MM.1S (cell line): ENCODE data around the gene CDH4.

Experiments
- DNase-seq: peaks from one replicate; pipeline ENCODE4 v3.0.0-alpha.2; 2015
- H2AFZ ChIP-seq: fragments of 300-600 bp; sonication (generic); 2 replicates; pipeline ENCODE4 v1.6.0; 2016; ENCODE audit warnings: antibody characterized with exemption, low read length
- H3F3A ChIP-seq: fragments of 300-600 bp; sonication (generic); 2 replicates; pipeline ENCODE4 v1.6.1; 2016; ENCODE audit warnings: mild to moderate bottlenecking, antibody characterized with exemption, low read length, moderate library complexity, mixed read lengths; ENCODE audit not compliant: insufficient read depth
- H3K27ac ChIP-seq: fragments of 300-600 bp; sonication (generic); 2 replicates; pipeline ENCODE4 v1.5.1; 2016; ENCODE audit warnings: mild to moderate bottlenecking, low read length
- H3K27me3 ChIP-seq: fragments of 300-600 bp; sonication (generic); replicated peaks from 2 replicates; pipeline ENCODE4 v1.6.0; 2016; ENCODE audit warnings: low read length; ENCODE audit not compliant: insufficient read depth
- H3K36me3 ChIP-seq: fragments of 300-600 bp; sonication (generic); replicated peaks from 2 replicates; pipeline ENCODE4 v1.6.1; 2016; ENCODE audit warnings: mild to moderate bottlenecking, low read length, mixed read lengths; ENCODE audit not compliant: insufficient read depth
- H3K4me1 ChIP-seq: fragments of 300-600 bp; sonication (generic); 2 replicates; pipeline ENCODE4 v1.6.1; 2016; ENCODE audit warnings: low read length, mixed read lengths
- H3K4me2 ChIP-seq: fragments of 300-600 bp; sonication (generic); 2 replicates; pipeline ENCODE4 v1.6.0; 2016; ENCODE audit warnings: low read depth, low read length
- H3K4me3 ChIP-seq: fragments of 300-600 bp; sonication (generic); 2 replicates; pipeline ENCODE4 v1.5.1; 2016; ENCODE audit warnings: low read length, mixed read lengths
- H3K79me2 ChIP-seq: fragments of 300-600 bp; sonication (generic); 2 replicates; pipeline ENCODE4 v1.6.1; 2016; ENCODE audit warnings: mixed run types, low read length, mixed read lengths
- H3K9ac ChIP-seq: fragments of 300-600 bp; sonication (generic); 2 replicates; pipeline ENCODE4 v1.6.1; 2016; ENCODE audit warnings: low read length, mixed read lengths
- H3K9me2 ChIP-seq: fragments of 300-600 bp; sonication (generic); replicated peaks from 2 replicates; pipeline ENCODE4 v1.6.1; 2016; ENCODE audit warnings: mild to moderate bottlenecking, low read length, mixed read lengths; ENCODE audit not compliant: insufficient read depth
- H3K9me3 ChIP-seq: fragments of 300-600 bp; sonication (generic); replicated peaks from 2 replicates; pipeline ENCODE4 v1.6.1; 2016; ENCODE audit warnings: mild to moderate bottlenecking, low read length, mixed read lengths; ENCODE audit not compliant: insufficient read depth
- H4K20me1 ChIP-seq: fragments of 300-600 bp; sonication (generic); 2 replicates; pipeline ENCODE4 v1.6.1; 2016; ENCODE audit warnings: mild to moderate bottlenecking, low read length, moderate library complexity, mixed read lengths; ENCODE audit not compliant: insufficient read depth
- EZH2 ChIP-seq: fragments of 300-600 bp; sonication (generic); optimal IDR thresholded peaks from 2 replicates; pipeline ENCODE3; 2017; ENCODE audit warnings: low read depth, mild to moderate bottlenecking, antibody characterized with exemption, low read length, mixed read lengths
- EZH2phosphoT487 ChIP-seq: fragments of 300-600 bp; sonication (generic); IDR thresholded peaks from 2 replicates; pipeline ENCODE4 v1.6.1; 2018; ENCODE audit warnings: antibody characterized with exemption, low read length
- TF ChIP-seq, protein P1 (sequence below): fragments of 300-600 bp; sonication (generic); IDR thresholded peaks from 2 replicates; pipeline ENCODE4 v1.5.1; 2016; ENCODE audit warnings: antibody characterized with exemption, low read length, mixed read lengths

Gene CDH4

DNA sequence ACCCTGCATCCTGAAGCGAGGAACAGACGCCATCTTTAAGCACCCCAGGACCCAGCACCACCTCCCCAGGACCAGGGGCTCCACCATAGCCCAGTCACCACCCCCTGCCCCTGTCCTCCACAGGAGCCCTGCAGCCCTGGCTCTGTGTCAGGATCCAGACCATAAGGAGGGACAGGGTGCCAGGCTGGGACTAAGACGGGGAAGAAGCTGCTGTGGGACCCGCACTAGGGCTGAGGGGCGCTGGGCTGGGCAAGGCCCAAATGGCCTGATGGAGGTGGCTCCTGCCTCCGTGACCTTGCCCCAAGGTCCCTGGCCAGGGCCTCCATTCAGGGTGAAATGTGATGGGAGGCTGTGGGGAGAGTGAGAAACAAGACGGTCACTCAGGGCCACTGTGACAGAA lies 428.0 kb downstream of the CDH4 start:
- H3K79me2 ChIP-seq: no peaks in the 10 kb centered on the region
- no peak overlapping the region for H3K27ac ChIP-seq
- H3K9me2 ChIP-seq: no peaks in the 10 kb centered on the region
- no peaks in the 10 kb centered on the region for H3K36me3 ChIP-seq
- no peak overlapping the region for H3K4me2 ChIP-seq
- peaks cover 72% of the 10 kb centered on the region for H3K27me3 ChIP-seq
- H3K4me3 ChIP-seq: no peak overlapping the region
- H3K9me3 ChIP-seq: no peaks in the 10 kb centered on the region
- no peaks in the 10 kb centered on the region for H3K4me1 ChIP-seq
- no peak for TF ChIP-seq EZH2phosphoT487
- no peak overlapping the region for H2AFZ ChIP-seq
- no peaks in the 10 kb centered on the region for H3F3A ChIP-seq
- H3K9ac ChIP-seq: no peak overlapping the region
- no peaks in the 10 kb centered on the region for H4K20me1 ChIP-seq
- DNase-seq: no peak

DNA sequence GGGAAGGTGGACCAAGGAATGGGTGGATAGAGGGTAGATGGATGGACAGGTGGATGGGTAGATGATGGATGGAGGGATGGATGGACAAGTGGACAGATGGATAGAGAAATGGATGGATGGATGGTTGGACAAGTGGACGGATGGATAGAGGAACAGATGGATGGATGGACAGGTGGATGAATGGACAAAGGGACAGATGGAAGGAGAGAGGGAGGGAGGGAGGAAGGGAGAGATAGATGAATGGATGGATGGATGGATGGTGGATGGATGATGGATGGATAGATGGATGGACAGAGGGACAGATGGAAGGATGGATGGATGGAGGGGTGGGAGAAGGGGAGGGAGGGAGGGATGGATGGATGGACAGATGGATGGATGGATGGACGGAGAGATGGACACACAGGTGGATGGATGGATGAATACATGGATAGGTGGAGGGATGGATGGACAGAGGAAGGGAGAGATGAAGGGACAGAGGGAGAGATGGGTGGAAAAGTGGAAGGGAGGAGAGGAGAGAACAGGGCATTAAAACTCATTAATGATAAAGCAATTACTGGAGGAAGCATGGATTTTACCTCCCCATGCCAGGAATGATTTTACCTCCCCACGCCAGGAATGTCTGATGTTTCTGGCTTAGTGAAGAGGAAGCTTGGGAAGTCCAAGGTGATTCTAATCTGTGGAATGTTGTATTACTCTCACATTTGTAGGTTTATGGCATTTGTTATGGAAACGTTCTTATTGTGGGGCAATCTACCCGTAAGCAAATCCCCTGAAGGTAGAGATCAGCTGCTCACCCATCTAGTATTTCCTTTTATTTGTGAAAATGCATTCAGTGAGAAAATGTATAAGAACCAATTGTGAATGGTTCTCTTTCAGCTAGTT lies 430.3 kb downstream of the CDH4 start:
- Histone ChIP-seq H2AFZ (no peak overlapping the region), H3K27me3 (peaks cover 82% of the 10 kb centered on the region)
- TF ChIP-seq, protein P1, sequence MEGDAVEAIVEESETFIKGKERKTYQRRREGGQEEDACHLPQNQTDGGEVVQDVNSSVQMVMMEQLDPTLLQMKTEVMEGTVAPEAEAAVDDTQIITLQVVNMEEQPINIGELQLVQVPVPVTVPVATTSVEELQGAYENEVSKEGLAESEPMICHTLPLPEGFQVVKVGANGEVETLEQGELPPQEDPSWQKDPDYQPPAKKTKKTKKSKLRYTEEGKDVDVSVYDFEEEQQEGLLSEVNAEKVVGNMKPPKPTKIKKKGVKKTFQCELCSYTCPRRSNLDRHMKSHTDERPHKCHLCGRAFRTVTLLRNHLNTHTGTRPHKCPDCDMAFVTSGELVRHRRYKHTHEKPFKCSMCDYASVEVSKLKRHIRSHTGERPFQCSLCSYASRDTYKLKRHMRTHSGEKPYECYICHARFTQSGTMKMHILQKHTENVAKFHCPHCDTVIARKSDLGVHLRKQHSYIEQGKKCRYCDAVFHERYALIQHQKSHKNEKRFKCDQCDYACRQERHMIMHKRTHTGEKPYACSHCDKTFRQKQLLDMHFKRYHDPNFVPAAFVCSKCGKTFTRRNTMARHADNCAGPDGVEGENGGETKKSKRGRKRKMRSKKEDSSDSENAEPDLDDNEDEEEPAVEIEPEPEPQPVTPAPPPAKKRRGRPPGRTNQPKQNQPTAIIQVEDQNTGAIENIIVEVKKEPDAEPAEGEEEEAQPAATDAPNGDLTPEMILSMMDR: no peak
- no peak for TF ChIP-seq EZH2
- no peak for TF ChIP-seq EZH2phosphoT487

DNA sequence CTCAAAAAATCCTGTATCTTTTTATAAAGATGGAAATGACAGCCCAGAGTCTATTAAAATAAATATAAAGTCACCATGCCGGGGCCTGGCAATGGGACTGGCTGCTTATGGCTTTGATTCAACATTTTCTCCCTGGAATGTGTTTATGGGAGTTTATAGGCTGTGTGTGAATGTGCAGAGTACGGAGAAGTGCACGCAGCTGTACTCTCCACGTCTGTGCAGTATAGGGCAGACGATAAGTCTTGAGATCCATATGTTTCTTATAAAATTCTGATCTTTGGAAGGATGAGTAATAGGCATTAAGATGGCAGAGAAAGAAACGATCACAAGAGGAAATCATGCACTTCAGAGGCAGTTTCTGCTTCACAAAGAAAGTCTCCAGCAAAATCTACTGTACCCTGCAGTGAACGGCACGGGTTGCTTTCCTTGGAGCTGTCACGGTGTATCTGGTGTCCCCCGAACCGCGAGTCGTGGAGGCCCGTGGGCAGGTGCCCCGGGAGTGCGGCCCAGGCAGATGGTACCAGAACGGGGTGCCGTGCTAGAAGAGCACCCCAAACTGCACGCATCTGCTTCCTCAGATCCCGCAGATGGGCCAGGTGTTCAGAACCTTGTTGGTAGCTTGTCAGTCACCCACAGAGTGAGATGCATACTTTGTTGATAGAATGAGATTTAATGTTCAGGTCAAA lies 431.1 kb downstream of the CDH4 start:
- H3K9me2 ChIP-seq: no peaks in the 10 kb centered on the region
- TF ChIP-seq EZH2 (no peak), EZH2phosphoT487 (no peak)
- TF ChIP-seq, protein P1: no peak
- no peak overlapping the region for H3K4me2 ChIP-seq
- no peaks in the 10 kb centered on the region for H4K20me1 ChIP-seq
- H3K79me2 ChIP-seq: no peaks in the 10 kb centered on the region
- H2AFZ ChIP-seq: no peak overlapping the region
- no peak for DNase-seq
- H3K4me3 ChIP-seq: no peak overlapping the region
- no peaks in the 10 kb centered on the region for H3F3A ChIP-seq
- H3K9ac ChIP-seq: no peak overlapping the region
- H3K27me3 ChIP-seq: peaks cover 90% of the 10 kb centered on the region
- H3K27ac ChIP-seq: no peak overlapping the region
- no peaks in the 10 kb centered on the region for H3K9me3 ChIP-seq
- no peaks in the 10 kb centered on the region for H3K36me3 ChIP-seq
- no peaks in the 10 kb centered on the region for H3K4me1 ChIP-seq

More for the DNA sequence above, 430.3 kb downstream of the CDH4 start:
- Histone ChIP-seq H3K9me2 (no peaks in the 10 kb centered on the region), H3K4me2 (no peak overlapping the region), H3K27ac (no peak overlapping the region), H3K4me1 (no peaks in the 10 kb centered on the region), H3K9me3 (no peaks in the 10 kb centered on the region), H3K4me3 (no peak overlapping the region), H4K20me1 (no peaks in the 10 kb centered on the region), H3K9ac (no peak overlapping the region), H3K79me2 (no peaks in the 10 kb centered on the region), H3K36me3 (no peaks in the 10 kb centered on the region), H3F3A (no peaks in the 10 kb centered on the region)
- DNase-seq: no peak

DNA sequence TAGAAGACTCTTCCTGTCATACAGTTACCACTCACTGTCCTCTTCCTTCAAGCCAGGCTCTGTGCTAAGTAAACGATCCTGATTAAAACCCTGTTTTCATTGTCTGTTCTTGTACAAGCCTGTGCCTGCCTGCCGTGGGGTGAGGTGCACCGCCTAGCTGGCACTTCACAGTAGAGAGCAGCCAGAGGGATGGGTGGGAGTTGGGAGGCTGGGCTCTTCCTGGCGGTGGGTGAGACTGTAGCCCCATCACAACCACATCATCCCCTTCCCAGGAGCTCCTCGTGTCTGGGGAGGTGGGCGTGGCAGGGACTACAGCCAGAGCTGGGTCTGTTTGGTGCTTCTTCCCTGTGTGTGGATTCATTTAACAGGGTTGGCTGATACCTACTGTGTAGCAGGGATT lies 431.7 kb downstream of the CDH4 start:
- no peak for DNase-seq
- no peaks in the 10 kb centered on the region for H4K20me1 ChIP-seq
- H3K4me3 ChIP-seq: no peak overlapping the region
- H3K9me3 ChIP-seq: no peaks in the 10 kb centered on the region
- no peaks in the 10 kb centered on the region for H3K79me2 ChIP-seq
- no peaks in the 10 kb centered on the region for H3K4me1 ChIP-seq
- H3F3A ChIP-seq: no peaks in the 10 kb centered on the region
- H2AFZ ChIP-seq: no peak overlapping the region
- H3K4me2 ChIP-seq: no peak overlapping the region
- H3K9me2 ChIP-seq: no peaks in the 10 kb centered on the region
- H3K27ac ChIP-seq: no peak overlapping the region
- TF ChIP-seq, protein P1: no peak
- TF ChIP-seq EZH2 (no peak), EZH2phosphoT487 (no peak)
- no peaks in the 10 kb centered on the region for H3K36me3 ChIP-seq
- no peak overlapping the region for H3K9ac ChIP-seq
- peaks cover 95% of the 10 kb centered on the region for H3K27me3 ChIP-seq
